Osteocyte (in vitro differentiated cells): Measurements from ENCODE around the gene HNF1B. TPM values are rescaled to one million over a fixed set of nuclear protein-coding genes. Genes with fewer than 3 reads are reported as not detected.

Experiments used
- DNase-seq: peaks from one replicate; pipeline ENCODE4 v3.0.0; 2021; ENCODE audit warnings: mixed read lengths; ENCODE audit not compliant: unreplicated experiment; ENCODE audit errors: extremely low spot score
- H3K27ac Mint-ChIP-seq: one replicate; pipeline ENCODE4 v1.8.0; 2021; ENCODE audit warnings: mild to moderate bottlenecking, mixed read lengths; ENCODE audit not compliant: unreplicated experiment
- H3K27me3 Mint-ChIP-seq: one replicate; pipeline ENCODE4 v1.8.0; 2021; ENCODE audit warnings: mixed read lengths; ENCODE audit not compliant: unreplicated experiment
- H3K36me3 Mint-ChIP-seq: one replicate; pipeline ENCODE4 v1.8.0; 2021; ENCODE audit warnings: mixed read lengths; ENCODE audit not compliant: unreplicated experiment
- H3K4me1 Mint-ChIP-seq: one replicate; pipeline ENCODE4 v1.8.0; 2021; ENCODE audit warnings: mixed read lengths; ENCODE audit not compliant: unreplicated experiment
- H3K4me3 Mint-ChIP-seq: one replicate; pipeline ENCODE4 v1.8.0; 2021; ENCODE audit warnings: mild to moderate bottlenecking, moderate library complexity, mixed read lengths; ENCODE audit not compliant: unreplicated experiment
- H3K9me3 Mint-ChIP-seq: one replicate; pipeline ENCODE4 v1.8.0; 2021; ENCODE audit warnings: mixed read lengths; ENCODE audit not compliant: unreplicated experiment
- CTCF ChIP-seq: fragments of 200-600 bp; sonication (generic); IDR thresholded peaks from 2 replicates; pipeline ENCODE4 v1.5.0; 2021; ENCODE audit warnings: antibody characterized with exemption, mild to moderate bottlenecking, moderate library complexity
- total RNA-seq: library from RNA; stranded (reverse); gene quantifications from 2 replicates; pipeline ENCODE4 v1.2.1, GENCODE V29; 2021

The HNF1B gene
- total RNA-seq, 1 donor from 2014 or later: 8.1 TPM

- H3K36me3 Mint-ChIP-seq: peaks cover 2% of the 10 kb centered on the region
- H3K4me3 Mint-ChIP-seq: no peak overlapping the region
- no peak for DNase-seq
- no peak overlapping the region for H3K27ac Mint-ChIP-seq
- H3K9me3 Mint-ChIP-seq: peaks cover 7% of the 10 kb centered on the region
- TF ChIP-seq CTCF: no peak
- H3K27me3 Mint-ChIP-seq: no peaks in the 10 kb centered on the region
- H3K4me1 Mint-ChIP-seq: peaks cover 31% of the 10 kb centered on the region
Observed at GRCh38 chr17:37781451-37781850, 36.6 kb upstream of the HNF1B start.

DNA sequence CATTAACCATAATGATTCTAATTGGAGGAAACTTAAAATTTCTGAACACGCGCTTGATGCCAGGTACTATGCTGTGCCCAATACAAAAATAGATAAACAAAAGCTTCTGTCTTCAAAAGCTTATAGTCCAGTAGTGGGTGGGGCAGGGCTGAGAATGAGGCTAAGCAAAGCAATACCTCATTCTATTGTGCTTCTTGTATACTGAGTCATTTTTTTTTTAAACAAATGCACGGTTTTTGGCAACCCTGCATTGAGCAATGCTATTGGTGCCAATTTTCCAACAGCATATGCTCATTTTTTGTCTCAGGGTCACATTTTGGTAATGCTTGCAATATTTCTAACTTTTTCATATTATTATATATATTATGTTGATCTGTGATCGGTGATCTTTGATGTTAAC is 34.7 kb upstream of the HNF1B start:
- Mint-ChIP-seq H3K36me3 (peaks cover 2% of the 10 kb centered on the region), H3K4me1 (peaks cover 25% of the 10 kb centered on the region), H3K27me3 (no peaks in the 10 kb centered on the region), H3K9me3 (peaks cover 7% of the 10 kb centered on the region), H3K27ac (no peak overlapping the region), H3K4me3 (no peak overlapping the region)
- no peak for DNase-seq
- no peak for TF ChIP-seq CTCF

- DNase-seq: no peak
- no peaks in the 10 kb centered on the region for H3K9me3 Mint-ChIP-seq
- no peak overlapping the region for H3K4me3 Mint-ChIP-seq
- no peaks in the 10 kb centered on the region for H3K27me3 Mint-ChIP-seq
- peaks cover 18% of the 10 kb centered on the region for H3K4me1 Mint-ChIP-seq
- no peak overlapping the region for H3K27ac Mint-ChIP-seq
- TF ChIP-seq CTCF: no peak
- H3K36me3 Mint-ChIP-seq: no peaks in the 10 kb centered on the region
Observed at GRCh38 chr17:37774504-37774903, 29.6 kb upstream of the HNF1B start.

GRCh38 chr17:37772982-37773381 is 28.1 kb upstream of the HNF1B start:
- TF ChIP-seq CTCF: no peak
- DNase-seq: no peak

DNA sequence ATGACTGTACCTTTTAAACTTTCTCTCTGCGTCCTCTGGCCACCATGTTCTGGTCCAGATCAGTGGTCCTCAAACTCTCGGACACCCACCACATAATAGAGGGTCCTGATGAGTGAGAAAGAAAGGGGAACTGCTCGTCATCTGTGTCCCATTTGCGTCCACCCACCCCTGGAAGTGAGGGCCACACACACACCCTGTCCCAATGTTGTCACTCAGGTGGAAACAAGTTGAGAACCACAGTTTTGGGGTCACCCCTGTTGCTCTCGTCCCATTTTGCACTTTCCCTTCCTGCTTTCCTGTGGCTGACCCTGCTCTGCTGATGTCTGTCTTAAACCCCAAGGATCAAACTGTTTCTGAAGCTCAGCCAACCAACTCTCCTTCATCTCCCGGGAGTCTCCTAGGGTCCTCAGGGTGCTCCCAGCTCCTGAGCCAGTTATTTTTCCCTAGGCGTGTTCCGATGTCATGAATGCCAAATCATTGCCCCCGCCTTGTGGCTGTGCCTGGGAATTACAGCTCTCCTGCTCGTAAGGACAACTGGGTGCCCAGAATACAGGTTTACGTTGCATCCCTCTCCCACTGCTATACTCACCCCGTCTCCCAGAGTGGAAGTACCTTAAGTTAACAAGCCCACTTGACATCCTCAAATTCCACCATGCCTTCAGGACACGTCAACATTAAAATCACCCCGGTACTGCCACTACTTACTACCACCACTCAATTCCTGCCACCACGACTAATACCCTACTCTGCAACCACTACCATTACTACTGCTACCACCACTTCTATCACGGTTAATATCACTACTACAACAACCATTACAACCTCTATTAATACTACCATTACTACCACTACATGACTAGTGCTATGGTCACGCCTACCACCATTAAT is 26.0 kb upstream of the HNF1B start:
- Mint-ChIP-seq H3K27ac (peak overlapping the region; percentile 27), H3K4me1 (peaks cover 6% of the 10 kb centered on the region), H3K9me3 (no peaks in the 10 kb centered on the region), H3K36me3 (no peaks in the 10 kb centered on the region), H3K27me3 (no peaks in the 10 kb centered on the region), H3K4me3 (no peak overlapping the region)
- peak; percentile 82 for TF ChIP-seq CTCF
- DNase-seq: peak; percentile 87

More at GRCh38 chr17:37772982-37773381, 28.1 kb upstream of the HNF1B start:
- Mint-ChIP-seq H3K4me3 (no peak overlapping the region), H3K4me1 (peaks cover 11% of the 10 kb centered on the region), H3K27ac (no peak overlapping the region), H3K36me3 (no peaks in the 10 kb centered on the region), H3K9me3 (no peaks in the 10 kb centered on the region), H3K27me3 (no peaks in the 10 kb centered on the region)
